NB4 (cell line): Measurements from ENCODE around the gene LILRA2.
"Not testable (repeated sequence)": the region's sequence is repeated elsewhere in the genome, so short reads cannot be mapped to it uniquely, and the experiment has no call there.

Experiments used
- DNase-seq: peaks from one replicate; pipeline ENCODE4 v3.0.0; 2010; ENCODE audit warnings: low read depth
- H3K4me3 ChIP-seq: one replicate; pipeline ENCODE4 v1.5.1; 2011; ENCODE audit warnings: mild to moderate bottlenecking, low read depth, low read length, moderate library complexity
- CTCF ChIP-seq: IDR thresholded peaks from one replicate; pipeline ENCODE4 v1.5.1; 2012; ENCODE audit warnings: low read depth, low read length
- MAX ChIP-seq: IDR thresholded peaks from 2 replicates; pipeline ENCODE4 v1.6.1; 2011; ENCODE audit warnings: low read depth, low read length
- MYC ChIP-seq: IDR thresholded peaks from 2 replicates; pipeline ENCODE4 v1.6.1; 2011; ENCODE audit warnings: low read depth, low read length
- POLR2A ChIP-seq: IDR thresholded peaks from 2 replicates; pipeline ENCODE4 v1.6.1; 2011; ENCODE audit warnings: mild to moderate bottlenecking; ENCODE audit not compliant: insufficient read length; ENCODE audit errors: extremely low read depth

LILRA2 gene

GRCh38 chr19:54626757-54627156, 53.2 kb downstream of the LILRA2 start:
- TF ChIP-seq POLR2A (no peak), MYC (no peak), MAX (no peak), CTCF (no peak)
- DNase-seq, result no peak
- H3K4me3 ChIP-seq, result no peak overlapping the region

GRCh38 chr19:54627912-54628311, 54.3 kb downstream of the LILRA2 start:
- H3K4me3 ChIP-seq, DNase-seq: not testable (repeated sequence)

DNA sequence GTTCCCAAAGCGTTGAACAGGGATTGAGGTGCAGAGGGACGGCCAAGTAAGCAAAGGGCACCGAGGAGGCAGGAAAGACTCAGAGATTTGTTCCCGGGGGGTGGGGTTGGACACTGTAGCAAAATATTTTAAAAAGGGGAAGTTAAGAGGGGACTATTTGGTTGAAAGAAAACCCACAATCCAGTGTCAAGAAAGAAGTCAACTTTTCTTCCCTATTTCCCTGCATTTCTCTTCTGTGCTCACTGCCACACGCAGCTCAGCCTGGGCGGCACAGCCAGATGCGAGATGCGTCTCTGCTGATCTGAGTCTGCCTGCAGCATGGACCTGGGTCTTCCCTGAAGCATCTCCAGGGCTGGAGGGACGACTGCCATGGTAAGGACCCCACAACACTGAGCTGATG, 56.7 kb downstream of the LILRA2 start, which contains the start of gene LILRB1:
TSS of gene LILRB1 (plus strand) at position 223 of the 400 bp plus-strand sequence. CDS start 590 bp downstream, outside the sequence.
- DNase-seq, result peak; percentile 49
- not testable (repeated sequence) for H3K4me3 ChIP-seq

DNA sequence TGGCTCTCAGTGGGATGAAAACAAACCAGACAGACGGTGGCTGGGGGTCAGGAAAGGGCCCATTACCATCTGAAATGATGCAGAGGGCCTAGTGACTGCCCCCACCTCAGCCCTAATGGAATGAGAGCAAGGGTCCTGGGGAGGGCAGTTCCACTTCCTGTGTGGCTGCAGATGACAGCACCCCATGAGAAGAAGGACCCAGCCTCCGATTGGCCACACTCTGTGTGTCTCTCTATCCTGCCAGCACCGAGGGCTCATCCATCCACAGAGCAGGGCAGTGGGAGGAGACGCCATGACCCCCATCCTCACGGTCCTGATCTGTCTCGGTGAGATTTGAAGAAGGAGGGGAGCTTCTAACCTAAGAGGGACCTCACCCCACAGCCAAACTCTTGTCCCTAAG, 57.2 kb downstream of the LILRA2 start:
- peak; percentile 12 for DNase-seq
- H3K4me3 ChIP-seq, result no peak overlapping the region
- TF ChIP-seq POLR2A (no peak), CTCF (no peak), MAX (no peak), MYC (no peak)

DNA sequence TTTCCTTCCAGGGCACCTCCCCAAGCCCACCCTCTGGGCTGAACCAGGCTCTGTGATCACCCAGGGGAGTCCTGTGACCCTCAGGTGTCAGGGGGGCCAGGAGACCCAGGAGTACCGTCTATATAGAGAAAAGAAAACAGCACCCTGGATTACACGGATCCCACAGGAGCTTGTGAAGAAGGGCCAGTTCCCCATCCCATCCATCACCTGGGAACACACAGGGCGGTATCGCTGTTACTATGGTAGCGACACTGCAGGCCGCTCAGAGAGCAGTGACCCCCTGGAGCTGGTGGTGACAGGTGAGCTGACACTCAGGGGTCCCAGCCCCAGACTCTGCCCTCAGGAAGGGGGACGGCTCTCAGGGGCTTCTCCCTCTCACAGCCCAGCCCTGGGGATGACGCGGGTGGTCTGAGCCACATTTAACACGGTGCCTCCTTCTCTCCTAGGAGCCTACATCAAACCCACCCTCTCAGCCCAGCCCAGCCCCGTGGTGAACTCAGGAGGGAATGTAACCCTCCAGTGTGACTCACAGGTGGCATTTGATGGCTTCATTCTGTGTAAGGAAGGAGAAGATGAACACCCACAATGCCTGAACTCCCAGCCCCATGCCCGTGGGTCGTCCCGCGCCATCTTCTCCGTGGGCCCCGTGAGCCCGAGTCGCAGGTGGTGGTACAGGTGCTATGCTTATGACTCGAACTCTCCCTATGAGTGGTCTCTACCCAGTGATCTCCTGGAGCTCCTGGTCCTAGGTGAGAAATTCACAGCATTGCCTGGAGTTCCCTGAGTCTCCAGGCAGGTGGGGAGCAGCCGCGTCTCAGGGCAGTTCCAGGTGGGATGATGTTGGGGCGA, 58.1 kb downstream of the LILRA2 start:
- not testable (repeated sequence) for DNase-seq, H3K4me3 ChIP-seq

GRCh38 chr19:54632517-54632916, 58.9 kb downstream of the LILRA2 start:
- H3K4me3 ChIP-seq, DNase-seq: not testable (repeated sequence)

DNA sequence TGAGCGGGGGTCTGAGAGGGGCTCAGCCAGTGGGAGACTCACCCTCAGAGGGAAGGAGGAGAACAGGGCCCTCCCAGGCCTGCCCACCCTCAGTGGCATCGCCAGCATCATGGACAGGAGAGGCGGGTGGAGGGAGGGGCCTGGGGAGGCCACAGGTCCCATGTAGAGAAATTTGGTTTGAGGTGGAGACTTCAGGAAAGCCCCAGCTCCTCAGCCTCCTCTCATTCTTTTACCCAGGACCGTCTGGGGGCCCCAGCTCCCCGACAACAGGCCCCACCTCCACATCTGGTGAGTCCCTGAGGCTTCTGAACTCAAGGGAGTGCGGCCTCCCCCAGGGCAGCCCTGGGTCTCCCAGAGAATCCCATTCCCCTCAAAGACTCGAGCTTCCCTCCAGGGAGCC, 59.8 kb downstream of the LILRA2 start:
- TF ChIP-seq CTCF (no peak), POLR2A (no peak), MAX (no peak), MYC (no peak)
- no peak for DNase-seq
- no peak overlapping the region for H3K4me3 ChIP-seq

GRCh38 chr19:54636081-54636480, 62.5 kb downstream of the LILRA2 start:
- not testable (repeated sequence) for H3K4me3 ChIP-seq, DNase-seq

GRCh38 chr19:54638683-54639082, 65.1 kb downstream of the LILRA2 start:
- DNase-seq, result no peak
- H3K4me3 ChIP-seq, result no peak overlapping the region
- TF ChIP-seq MYC (no peak), POLR2A (no peak), CTCF (no peak), MAX (no peak)
